ENCODE measurements around the gene NFKBIE.

DNA sequence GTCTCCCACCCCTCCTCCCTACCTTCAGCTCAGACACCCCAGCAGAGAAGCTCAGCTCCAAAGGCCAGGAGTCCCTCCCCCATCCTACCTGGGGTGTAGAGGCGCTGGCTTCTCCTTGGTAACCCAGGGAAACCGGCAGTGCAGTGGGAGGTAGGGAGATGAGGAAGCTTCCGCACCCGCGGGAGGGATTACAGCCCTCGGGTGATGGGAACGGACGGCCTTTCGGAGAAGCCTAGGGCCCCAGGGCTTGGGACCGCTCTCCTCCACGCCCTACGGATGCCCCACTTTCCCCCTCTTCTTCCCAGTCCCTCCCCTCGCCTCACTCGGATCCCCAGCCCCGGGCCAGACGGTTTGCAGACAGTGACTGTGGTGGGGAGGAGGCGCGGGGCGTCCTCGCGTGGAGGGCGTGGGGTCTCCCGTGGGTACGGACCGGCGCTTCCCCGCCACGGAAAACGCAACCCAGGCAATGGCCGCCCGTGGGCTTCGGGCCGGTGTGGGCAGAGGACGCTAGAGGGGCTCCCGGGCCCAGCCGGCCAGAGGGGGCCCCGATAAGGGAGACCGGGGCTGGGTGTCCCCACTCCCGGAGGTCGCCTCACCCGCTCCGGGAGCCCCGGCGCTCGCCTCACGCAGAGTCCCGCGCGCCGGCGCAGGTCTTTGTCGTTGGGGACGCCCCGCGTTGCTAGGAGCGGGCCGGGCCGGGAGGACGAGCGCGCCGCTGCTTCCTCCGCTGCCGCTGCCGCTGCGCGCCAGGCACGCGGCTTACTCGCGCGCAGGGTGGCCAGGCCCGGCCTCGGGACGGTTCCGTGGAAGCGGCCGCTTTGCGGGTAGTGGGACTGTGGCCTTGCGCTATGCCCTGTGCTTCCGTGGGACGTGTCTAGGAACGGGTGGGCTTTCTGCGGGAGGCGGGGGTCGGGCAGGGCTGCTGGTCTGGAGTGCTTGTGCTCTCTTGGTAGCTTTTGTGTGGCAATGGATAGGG, 32.0 kb upstream of the NFKBIE start:
- no peak for TF ChIP-seq POLR2A (IDR thresholded peaks at IDR 0.05)
- TF ChIP-seq, protein P1, sequence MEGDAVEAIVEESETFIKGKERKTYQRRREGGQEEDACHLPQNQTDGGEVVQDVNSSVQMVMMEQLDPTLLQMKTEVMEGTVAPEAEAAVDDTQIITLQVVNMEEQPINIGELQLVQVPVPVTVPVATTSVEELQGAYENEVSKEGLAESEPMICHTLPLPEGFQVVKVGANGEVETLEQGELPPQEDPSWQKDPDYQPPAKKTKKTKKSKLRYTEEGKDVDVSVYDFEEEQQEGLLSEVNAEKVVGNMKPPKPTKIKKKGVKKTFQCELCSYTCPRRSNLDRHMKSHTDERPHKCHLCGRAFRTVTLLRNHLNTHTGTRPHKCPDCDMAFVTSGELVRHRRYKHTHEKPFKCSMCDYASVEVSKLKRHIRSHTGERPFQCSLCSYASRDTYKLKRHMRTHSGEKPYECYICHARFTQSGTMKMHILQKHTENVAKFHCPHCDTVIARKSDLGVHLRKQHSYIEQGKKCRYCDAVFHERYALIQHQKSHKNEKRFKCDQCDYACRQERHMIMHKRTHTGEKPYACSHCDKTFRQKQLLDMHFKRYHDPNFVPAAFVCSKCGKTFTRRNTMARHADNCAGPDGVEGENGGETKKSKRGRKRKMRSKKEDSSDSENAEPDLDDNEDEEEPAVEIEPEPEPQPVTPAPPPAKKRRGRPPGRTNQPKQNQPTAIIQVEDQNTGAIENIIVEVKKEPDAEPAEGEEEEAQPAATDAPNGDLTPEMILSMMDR (IDR thresholded peaks at IDR 0.05): no peak

All from uterus (tissue), 2 donors.